ENCODE measurements around the gene STK11. TPM values are rescaled to one million over a fixed set of nuclear protein-coding genes. Genes with fewer than 3 reads are reported as not detected.
A peak's percentile ranks its signal among the peaks of the same experiment; 100 is the strongest.
"Not testable (repeated sequence)": the region's sequence is repeated elsewhere in the genome, so short reads cannot be mapped to it uniquely, and the experiment has no call there.

The STK11 gene
- total RNA-seq, 8 experiments from 2014 or later: 30.1 to 61.1 (median 36.6) TPM

DNA sequence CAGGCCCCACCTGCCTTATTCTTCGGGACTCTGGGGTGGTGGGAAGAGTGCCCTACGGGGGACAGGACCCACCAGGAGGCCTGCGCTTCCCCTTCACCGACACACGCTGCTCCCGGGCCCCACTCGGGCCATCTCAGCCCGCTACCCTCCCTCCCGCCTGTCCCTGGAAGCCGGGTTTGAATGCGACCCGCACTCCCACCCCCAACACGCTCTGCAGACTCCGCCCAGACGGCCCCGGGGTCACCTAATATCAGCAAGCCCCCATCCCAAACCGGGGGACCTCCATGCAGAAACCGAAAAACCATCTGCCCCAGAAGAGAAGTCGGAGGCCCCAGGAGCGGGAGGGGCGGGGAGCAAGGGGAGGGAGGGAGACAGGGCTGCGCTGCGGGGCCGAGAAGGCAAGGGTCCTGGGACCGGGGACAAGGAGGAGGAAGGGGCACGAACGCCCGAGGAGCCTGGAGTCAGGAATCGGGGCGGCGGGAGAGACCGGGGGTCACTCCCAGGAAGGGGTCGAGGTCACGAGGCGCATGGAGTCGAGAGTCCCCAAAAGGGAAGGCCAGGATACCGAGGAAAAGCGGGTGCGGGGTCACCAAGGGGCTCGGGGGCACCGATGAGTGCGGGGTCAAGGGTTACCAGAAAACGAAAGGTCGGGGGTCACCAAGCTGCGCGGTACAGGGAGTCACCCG, 32.3 kb upstream of the STK11 start:
- Histone ChIP-seq H3K4me1 (replicated peaks in 1 of 2) (peaks cover 34 to 47% of the 10 kb centered on the region in 2 donors), H3K27ac (peak overlapping the region; percentile 1 to 84), H3K4me3 (peak overlapping the region; percentile 76 to 100 (median 92))
- WGBS, 10 experiments: no CpG with 5 or more reads among the region's 47 CpGs
- peak; percentile 1 to 10 (median 2) for ATAC-seq (replicated peaks in 6 of 8)
- in situ Hi-C loops (cut with MboI; ENCODE audit: low pct_unique_long_range_greater_than_20kb in 2 of 9, low sequenced_read_pairs in 9 of 9, unreplicated experiment in 9 of 9): loop anchor here in 1 of 9 experiments (10.0 kb wide), 1 partner anchor 59 kb away; no protein-coding TSS in a partner anchor

DNA sequence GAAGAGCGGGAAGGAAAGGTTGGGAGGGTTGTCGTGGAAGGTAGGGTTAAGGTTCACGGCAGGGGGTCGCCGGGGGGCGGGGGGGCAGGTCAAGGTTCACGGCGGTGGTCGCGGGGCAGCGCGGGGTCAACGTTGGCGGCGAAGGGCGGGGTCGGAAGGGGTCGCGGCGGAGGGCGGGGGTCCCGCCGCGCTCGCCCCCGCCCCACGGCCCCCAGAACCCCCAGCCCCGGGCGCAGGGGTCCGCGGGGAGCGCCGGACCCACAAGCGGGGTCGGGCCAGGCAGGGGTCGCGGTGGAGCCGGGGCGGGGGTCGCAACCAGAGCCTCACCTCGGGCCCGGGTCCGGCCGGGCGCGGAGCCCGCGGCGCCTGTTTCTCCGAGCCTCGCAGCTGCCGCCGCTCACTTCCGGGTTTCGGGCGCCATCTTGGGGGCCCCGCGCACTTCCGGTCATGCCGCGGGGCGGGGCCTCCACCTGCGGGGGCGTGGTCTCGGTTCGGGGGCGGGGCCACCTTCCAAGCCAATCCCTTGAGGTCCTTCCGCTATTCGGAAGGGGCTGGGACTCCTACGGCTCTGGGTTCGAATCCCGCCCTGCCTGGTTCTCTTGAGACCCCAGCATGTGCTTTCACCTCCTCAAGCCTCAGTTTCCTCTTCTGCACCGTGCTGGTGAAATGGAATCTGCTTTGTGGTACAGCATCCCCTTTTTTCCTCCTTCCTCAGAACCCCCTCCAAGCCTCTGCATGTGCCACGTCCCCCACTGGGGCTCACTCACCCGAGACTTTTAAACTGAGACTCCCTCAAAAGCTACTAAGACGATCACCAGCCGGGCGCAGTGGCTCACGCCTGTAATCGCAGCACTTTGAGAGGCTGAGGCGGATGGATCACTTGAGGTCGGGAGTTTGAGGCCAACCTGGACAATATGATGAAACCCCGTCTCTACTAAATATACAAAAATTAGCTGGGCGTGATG, 31.5 kb upstream of the STK11 start, which contains the start of gene SBNO2:
Gene SBNO2 (minus strand): TSS at position 424 of the 965 bp plus-strand sequence. CDS start 19,992 bp downstream, outside the sequence.
- peak within 1 kb of the TSS; percentile 78 to 84 for H3K27ac ChIP-seq
- in situ Hi-C loops (cut with MboI; ENCODE audit: low pct_unique_long_range_greater_than_20kb in 2 of 9, low sequenced_read_pairs in 9 of 9, unreplicated experiment in 9 of 9): loop anchor here in 1 of 9 experiments (10.0 kb wide), 1 partner anchor 59 kb away; no protein-coding TSS in a partner anchor
- H3K4me1 ChIP-seq (replicated peaks in 1 of 2): peaks cover 26 to 39% of the 10 kb centered on the region in 2 donors
- ATAC-seq (replicated peaks in 6 of 8): peak; percentile 12 to 60 (median 40)
- H3K4me3 ChIP-seq: peak within 1 kb of the TSS; percentile 76 to 100 (median 92)
- 75 to 100% (median 90%) methylated on average over 1 to 12 of the region's 84 CpGs; no CpG with 5 or more reads in 3 of the 10 experiments for WGBS, 10 experiments

DNA sequence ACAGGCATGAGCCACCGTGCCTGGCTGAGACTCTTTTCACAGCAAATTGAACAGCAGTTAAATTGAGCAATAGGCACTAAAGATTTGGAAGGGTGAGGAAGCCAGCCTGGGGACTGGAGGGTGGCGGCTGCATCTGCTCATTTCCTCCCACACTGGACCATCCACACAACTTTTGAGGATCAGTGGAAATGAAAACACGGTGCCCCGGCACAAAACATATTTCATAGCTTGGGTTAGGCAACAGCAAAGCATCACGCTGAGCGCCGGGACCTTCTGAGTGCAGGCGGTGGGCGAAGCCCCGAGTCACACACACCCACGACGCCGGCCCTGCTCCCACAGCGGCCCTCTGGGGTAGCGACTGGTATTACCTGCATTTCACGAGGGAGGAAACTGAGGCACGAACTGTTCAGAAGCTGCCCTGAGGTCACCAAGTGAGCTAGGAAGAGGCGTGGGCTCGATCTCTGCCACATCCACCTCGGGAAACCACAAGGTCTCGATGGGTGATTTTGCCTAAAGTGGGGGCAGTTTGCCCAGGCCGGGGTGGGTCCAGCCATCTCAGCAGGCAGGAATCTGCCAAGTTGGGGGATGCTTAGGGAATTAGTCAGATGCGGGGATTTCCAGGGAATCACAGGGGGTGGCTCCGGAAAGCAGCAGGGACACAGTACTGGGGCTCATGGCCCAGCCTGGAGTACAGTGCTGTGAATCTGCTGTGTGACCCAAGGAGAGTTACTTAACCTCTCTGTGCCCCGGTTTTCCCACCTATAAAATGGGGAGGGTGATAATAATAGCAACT, 28.1 kb upstream of the STK11 start:
- WGBS, 10 experiments: 0 to 100% (median 17%) methylated on average over 1 to 11 of the region's 25 CpGs; no CpG with 5 or more reads in 3 of the 10 experiments
- H3K4me1 ChIP-seq (replicated peaks in 1 of 2): peaks cover 3 to 5% of the 10 kb centered on the region in 2 donors
- no peak overlapping the region for H3K4me3 ChIP-seq
- in situ Hi-C loops (cut with MboI; ENCODE audit: low pct_unique_long_range_greater_than_20kb in 2 of 9, low sequenced_read_pairs in 9 of 9, unreplicated experiment in 9 of 9): loop anchor here in 1 of 9 experiments (10.0 kb wide), 1 partner anchor 63 kb away; no protein-coding TSS in a partner anchor
- ATAC-seq (replicated peaks in 6 of 8): peak in 2 of 8 experiments; percentile 3 to 14
- H3K27ac ChIP-seq: no peak overlapping the region

DNA sequence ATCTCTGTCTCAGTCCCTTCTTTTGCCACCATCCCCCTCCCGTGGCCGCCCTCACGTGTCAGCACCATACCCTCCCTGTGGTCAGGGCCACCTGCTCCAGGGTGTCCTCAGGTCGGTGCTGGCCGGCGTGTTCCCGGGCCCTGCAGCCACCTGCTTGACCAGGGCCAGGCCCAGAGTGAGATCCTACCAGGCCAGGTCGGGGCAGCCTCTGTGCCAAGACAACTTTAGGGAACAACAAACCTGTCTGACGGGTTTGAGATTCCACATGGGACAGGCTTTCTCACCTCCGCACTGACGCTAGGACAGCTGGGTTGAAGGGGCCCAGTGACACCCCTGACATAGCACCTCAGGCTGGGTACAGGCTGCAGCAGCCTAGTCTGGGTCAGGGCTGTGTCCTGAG, 24.0 kb upstream of the STK11 start:
- in situ Hi-C loops (cut with MboI; ENCODE audit: low pct_unique_long_range_greater_than_20kb in 2 of 9, low sequenced_read_pairs in 9 of 9, unreplicated experiment in 9 of 9): loop anchor here in 2 of 9 experiments (10.0 kb wide), 2 partner anchors 67 to 77 kb away; partner anchors contain the start of gene GPX4 (in 1 of the 2)
- peaks cover 0 to 3% of the 10 kb centered on the region in 2 donors for H3K4me1 ChIP-seq (replicated peaks in 1 of 2)
- WGBS, 10 experiments: 83 to 100% (median 95%) methylated on average over 1 to 9 of the region's 11 CpGs; no CpG with 5 or more reads in 4 of the 10 experiments
- ATAC-seq (replicated peaks in 6 of 8): peak in 2 of 8 experiments; percentile 13 to 14
- no peak overlapping the region for H3K27ac ChIP-seq
- no peak overlapping the region for H3K4me3 ChIP-seq

GRCh38 chr19:1182068-1182467, 23.5 kb upstream of the STK11 start:
- ATAC-seq (replicated peaks in 6 of 8): peak in 2 of 8 experiments; percentile 7
- Histone ChIP-seq H3K4me3 (no peak overlapping the region), H3K27ac (no peak overlapping the region), H3K4me1 (replicated peaks in 1 of 2) (peaks cover 0 to 3% of the 10 kb centered on the region in 2 donors)
- WGBS, 10 experiments: 40 to 92% (median 70%) methylated on average over 1 to 4 of the region's 10 CpGs; no CpG with 5 or more reads in 6 of the 10 experiments
- in situ Hi-C loops (cut with MboI; ENCODE audit: low pct_unique_long_range_greater_than_20kb in 2 of 9, low sequenced_read_pairs in 9 of 9, unreplicated experiment in 9 of 9): loop anchor here in 2 of 9 experiments (10.0 kb wide), 2 partner anchors 67 to 77 kb away; partner anchors contain the start of gene GPX4 (in 1 of the 2)

DNA sequence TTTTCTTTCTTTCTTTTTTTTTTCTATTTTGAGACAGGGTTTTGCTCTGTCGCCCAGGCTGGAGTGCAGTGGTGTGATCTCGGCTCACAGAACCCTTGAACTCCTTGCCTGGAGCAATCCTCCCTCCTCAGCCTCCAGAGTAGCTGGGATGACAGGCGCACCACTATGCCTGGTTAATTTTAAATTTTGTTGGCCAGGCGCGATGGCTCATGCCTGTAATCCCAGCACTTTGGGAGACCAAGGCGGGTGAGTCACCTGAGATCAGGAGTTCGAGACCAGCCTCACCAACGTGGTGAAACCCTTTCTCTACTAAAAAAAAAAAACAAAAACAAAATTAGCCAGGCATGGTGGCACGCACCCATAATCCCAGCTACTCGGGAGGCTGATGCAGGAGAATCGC, 22.9 kb upstream of the STK11 start:
- in situ Hi-C loops (cut with MboI; ENCODE audit: low pct_unique_long_range_greater_than_20kb in 2 of 9, low sequenced_read_pairs in 9 of 9, unreplicated experiment in 9 of 9): loop anchor here in 2 of 9 experiments (10.0 kb wide), 2 partner anchors 68 to 78 kb away; partner anchors contain the start of gene GPX4 (in 1 of the 2)
- H3K4me3 ChIP-seq: no peak overlapping the region

DNA sequence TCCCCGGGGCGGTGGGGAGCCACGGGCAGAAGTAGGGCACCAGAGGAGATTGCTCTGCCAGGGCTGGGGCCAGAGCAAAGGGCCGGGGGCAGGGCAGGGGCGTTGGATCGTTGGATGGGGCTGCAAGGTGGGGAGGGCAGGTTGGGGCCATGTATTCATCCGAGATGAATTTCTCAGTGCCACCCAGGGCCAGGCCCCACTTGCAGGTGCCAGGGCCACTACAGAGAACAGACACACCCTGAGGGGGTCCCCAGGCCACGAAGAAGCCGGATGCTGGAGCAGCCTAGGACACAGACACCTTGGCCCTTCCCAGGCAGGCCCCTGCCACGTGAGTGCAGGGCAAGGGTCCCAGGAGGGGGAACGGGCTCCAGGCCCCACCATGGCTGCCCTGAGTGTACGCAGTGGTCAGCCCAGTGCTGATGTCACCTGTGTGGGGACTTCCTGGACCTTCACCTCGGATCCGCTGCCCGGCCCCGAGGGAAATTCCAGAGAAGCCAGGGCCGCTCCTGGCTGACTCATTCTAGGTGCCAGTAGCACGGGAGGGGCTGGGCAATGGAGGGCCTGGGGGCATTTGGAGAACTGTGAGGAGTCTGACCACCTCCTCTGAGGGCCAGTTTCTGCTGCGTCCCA, 21.9 kb upstream of the STK11 start:
- peaks cover 0 to 3% of the 10 kb centered on the region in 2 donors for H3K4me1 ChIP-seq (replicated peaks in 1 of 2)
- peak; percentile 9 to 53 (median 30) for ATAC-seq (replicated peaks in 6 of 8)
- no peak overlapping the region for H3K4me3 ChIP-seq
- in situ Hi-C loops (cut with MboI; ENCODE audit: low pct_unique_long_range_greater_than_20kb in 2 of 9, low sequenced_read_pairs in 9 of 9, unreplicated experiment in 9 of 9): loop anchor here in 2 of 9 experiments (10.0 kb wide), 2 partner anchors 69 to 79 kb away; partner anchors contain the start of gene GPX4 (in 1 of the 2)
- no peak overlapping the region for H3K27ac ChIP-seq
- WGBS, 10 experiments: 82 to 100% methylated on average over 2 to 3 of the region's 19 CpGs; no CpG with 5 or more reads in 8 of the 10 experiments

More for the DNA sequence above, 22.9 kb upstream of the STK11 start:
- Histone ChIP-seq H3K27ac (no peak overlapping the region), H3K4me1 (replicated peaks in 1 of 2) (peaks cover 0 to 3% of the 10 kb centered on the region in 2 donors)
- 40 to 100% (median 86%) methylated on average over 1 to 9 of the region's 11 CpGs; no CpG with 5 or more reads in 3 of the 10 experiments for WGBS, 10 experiments
- ATAC-seq (replicated peaks in 6 of 8): no peak

DNA sequence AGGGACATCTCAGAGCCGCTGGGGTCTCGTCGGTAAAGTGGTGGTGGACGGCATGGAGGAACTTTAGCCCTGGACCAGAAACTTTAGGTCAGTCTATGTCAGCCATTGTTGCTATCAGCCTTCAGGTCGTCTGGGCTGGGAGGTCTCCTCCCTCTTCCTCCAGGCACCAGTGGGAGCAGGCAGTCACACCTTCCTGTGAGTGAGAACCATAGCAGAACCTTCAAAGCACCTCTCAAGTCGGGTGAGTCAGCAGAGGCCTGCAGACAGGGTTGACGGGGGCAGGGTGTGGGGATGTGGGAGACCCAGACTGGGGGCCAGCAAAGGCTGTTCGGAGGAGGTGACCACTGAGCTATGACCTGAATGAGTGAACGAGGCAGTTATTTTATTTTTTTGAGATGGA, 16.2 kb upstream of the STK11 start:
- no peak overlapping the region for H3K27ac ChIP-seq
- in situ Hi-C loops (cut with MboI; ENCODE audit: low pct_unique_long_range_greater_than_20kb in 2 of 9, low sequenced_read_pairs in 9 of 9, unreplicated experiment in 9 of 9): loop anchor here in 2 of 9 experiments (10.0 kb wide), 2 partner anchors 75 to 85 kb away; partner anchors contain the start of gene GPX4 (in 1 of the 2)

DNA sequence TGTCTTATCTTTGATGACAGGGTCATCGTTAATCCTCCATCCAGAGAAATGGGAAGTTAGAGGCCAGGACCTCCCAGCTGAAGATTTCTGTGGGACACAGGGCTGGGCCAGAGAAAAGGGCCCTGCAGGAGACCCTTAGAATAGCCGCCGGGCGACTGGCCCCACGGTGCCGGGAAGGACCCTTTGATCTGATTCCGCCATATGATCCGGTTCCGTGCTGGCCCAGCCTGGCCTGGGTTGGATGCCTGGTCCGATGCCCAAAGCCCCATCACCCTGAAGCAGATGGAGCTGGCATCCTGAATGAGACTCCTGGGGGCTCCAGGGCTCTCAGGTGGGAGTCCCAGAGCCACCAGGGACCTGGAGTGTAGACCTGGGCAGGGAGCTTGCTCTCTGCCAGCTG, 6.0 kb upstream of the STK11 start:
- ATAC-seq (replicated peaks in 6 of 8): peak in 1 of 8 experiments; percentile 13
- Histone ChIP-seq H3K27ac (no peak overlapping the region), H3K4me3 (no peak overlapping the region), H3K4me1 (replicated peaks in 1 of 2) (peaks cover 0 to 5% of the 10 kb centered on the region in 2 donors)
- WGBS, 10 experiments: 72 to 100% (median 87%) methylated on average over 1 to 4 of the region's 10 CpGs; no CpG with 5 or more reads in 5 of the 10 experiments
- in situ Hi-C loops (cut with MboI; ENCODE audit: low pct_unique_long_range_greater_than_20kb in 2 of 9, low sequenced_read_pairs in 9 of 9, unreplicated experiment in 9 of 9): loop anchor here in 1 of 9 experiments (10.0 kb wide), 1 partner anchor 95 kb away; the partner anchor contains the start of gene GPX4

More for the DNA sequence above, 16.2 kb upstream of the STK11 start:
- WGBS, 10 experiments: 88 to 100% methylated on average over 3 to 4 of the region's 9 CpGs; no CpG with 5 or more reads in 8 of the 10 experiments
- ATAC-seq (replicated peaks in 6 of 8): peak in 1 of 8 experiments; percentile 14
- Histone ChIP-seq H3K4me1 (replicated peaks in 1 of 2) (peaks cover 0 to 3% of the 10 kb centered on the region in 2 donors), H3K4me3 (no peak overlapping the region)

GRCh38 chr19:1200614-1201013, 5.0 kb upstream of the STK11 start:
- ATAC-seq (replicated peaks in 6 of 8); in situ Hi-C loops (cut with MboI; ENCODE audit: low pct_unique_long_range_greater_than_20kb in 2 of 9, low sequenced_read_pairs in 9 of 9, unreplicated experiment in 9 of 9); H3K4me3 ChIP-seq; H3K27ac ChIP-seq; H3K4me1 ChIP-seq (replicated peaks in 1 of 2): not testable (repeated sequence)
- 50 to 100% (median 83%) methylated on average over 1 to 4 of the region's 4 CpGs; no CpG with 5 or more reads in 3 of the 10 experiments for WGBS, 10 experiments
